ENCODE results near the gene SMPD4. TPM values are rescaled to one million over a fixed set of nuclear protein-coding genes. Genes with fewer than 3 reads are reported as not detected.
"Not testable (repeated sequence)": the region's sequence is repeated elsewhere in the genome, so short reads cannot be mapped to it uniquely, and the experiment has no call there.

SMPD4 gene
- total RNA-seq, 3 donors from 2014 or later = 28.0 to 50.1 (median 41.3) TPM

- Histone ChIP-seq H3K4me3 (no peak overlapping the region), H3K27me3 (no peaks in the 10 kb centered on the region), H3K27ac (no peak overlapping the region), H3K9me3 (no peaks in the 10 kb centered on the region), H3K4me1 (no peaks in the 10 kb centered on the region), H3K36me3 (no peaks in the 10 kb centered on the region)
- TF ChIP-seq CTCF (IDR thresholded peaks at IDR 0.05) (no peak), POLR2A (IDR thresholded peaks at IDR 0.05) (no peak), POLR2AphosphoS5 (IDR thresholded peaks at IDR 0.05) (no peak)
- intact Hi-C loops (cut with DNase I; ENCODE audit: low total_unique reads) = no loop called here
- DNase-seq (ENCODE audit: low spot score in 2 of 2) = no peak
These were observed 24.8 kb downstream of the SMPD4 start for GRCh38 chr2:130156624-130157004.

DNA sequence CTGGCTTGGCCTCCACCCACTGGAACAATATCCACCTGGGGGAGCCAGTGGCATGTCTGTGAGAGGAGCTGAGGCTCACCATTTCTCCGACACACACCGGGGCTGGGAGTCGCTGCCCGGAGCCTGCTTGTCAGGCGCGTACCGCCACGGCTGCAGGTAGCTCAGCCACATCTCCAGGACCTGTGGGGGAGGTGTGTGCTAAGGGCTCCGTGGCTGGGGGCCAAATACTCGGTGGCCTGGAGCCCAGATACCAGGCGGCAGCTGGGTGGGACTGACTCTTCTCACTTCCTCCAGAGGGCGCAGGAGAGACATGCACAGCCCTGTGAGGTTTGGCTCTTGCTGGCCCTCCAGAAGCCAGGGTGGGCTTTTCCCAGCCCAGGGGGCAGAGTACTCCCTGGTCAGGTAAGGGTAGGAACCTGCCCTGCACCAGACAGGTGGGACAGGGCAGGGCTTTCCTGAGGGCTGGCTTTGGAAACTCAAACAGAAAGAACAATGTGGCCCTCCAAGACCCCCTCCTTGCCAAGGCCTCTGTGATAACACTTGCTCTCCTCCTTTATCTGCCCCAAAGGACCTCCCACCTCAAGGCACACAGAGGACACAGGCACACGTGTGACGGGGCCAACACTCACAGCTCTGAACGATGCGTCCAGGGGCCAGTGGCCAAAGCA lies 25.3 kb downstream of the SMPD4 start:
- H3K4me1 ChIP-seq; intact Hi-C loops (cut with DNase I; ENCODE audit: low total_unique reads); H3K4me3 ChIP-seq; H3K27me3 ChIP-seq; H3K36me3 ChIP-seq; H3K9me3 ChIP-seq; H3K27ac ChIP-seq: not testable (repeated sequence)
- TF ChIP-seq CTCF (IDR thresholded peaks at IDR 0.05) = peak in 2 of 3 donors; percentile 43 to 45
- DNase-seq (ENCODE audit: low spot score in 2 of 2) = peak; percentile 50 to 85

- no peak overlapping the region for H3K27ac ChIP-seq
- no peaks in the 10 kb centered on the region for H3K9me3 ChIP-seq
- intact Hi-C loops (cut with DNase I; ENCODE audit: low total_unique reads) = no loop called here
- TF ChIP-seq POLR2A (IDR thresholded peaks at IDR 0.05) = no peak
- TF ChIP-seq POLR2AphosphoS5 (IDR thresholded peaks at IDR 0.05) = no peak
- no peak for TF ChIP-seq CTCF (IDR thresholded peaks at IDR 0.05)
- no peak for DNase-seq (ENCODE audit: low spot score in 2 of 2)
- H3K4me1 ChIP-seq = no peaks in the 10 kb centered on the region
- no peaks in the 10 kb centered on the region for H3K27me3 ChIP-seq
- no peak overlapping the region for H3K4me3 ChIP-seq
- no peaks in the 10 kb centered on the region for H3K36me3 ChIP-seq
These were observed 26.3 kb downstream of the SMPD4 start for GRCh38 chr2:130154773-130155765.

DNA sequence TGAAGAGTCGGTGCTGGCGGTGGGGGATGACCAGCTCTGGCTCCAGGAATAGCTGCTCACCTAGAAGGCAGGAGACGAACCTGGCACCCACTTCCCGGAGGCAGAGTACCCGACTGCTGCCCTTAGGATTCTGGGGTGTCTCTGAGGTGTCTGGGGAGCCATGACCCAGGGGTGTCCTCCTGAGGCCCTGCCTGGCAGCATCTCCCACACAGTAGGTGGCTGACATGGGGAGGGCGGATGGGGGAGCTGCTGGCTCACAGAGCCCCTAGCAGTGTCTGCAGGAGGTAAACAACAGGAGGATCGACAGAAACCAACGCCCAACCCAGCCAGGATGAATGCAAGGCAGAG lies 27.0 kb downstream of the SMPD4 start:
- H3K4me1 ChIP-seq; H3K36me3 ChIP-seq; H3K4me3 ChIP-seq; H3K27ac ChIP-seq; intact Hi-C loops (cut with DNase I; ENCODE audit: low total_unique reads); H3K9me3 ChIP-seq; H3K27me3 ChIP-seq; DNase-seq (ENCODE audit: low spot score in 2 of 2): not testable (repeated sequence)

GRCh38 chr2:130153721-130154422 lies 27.5 kb downstream of the SMPD4 start:
- intact Hi-C loops (cut with DNase I; ENCODE audit: low total_unique reads); H3K27ac ChIP-seq; H3K9me3 ChIP-seq; H3K27me3 ChIP-seq; DNase-seq (ENCODE audit: low spot score in 2 of 2); H3K4me1 ChIP-seq; H3K36me3 ChIP-seq; H3K4me3 ChIP-seq: not testable (repeated sequence)

All from breast epithelium (tissue), 4 donors.